GM18520 (cell line): ENCODE results near the gene RPRD2.
"Not testable (repeated sequence)": the region's sequence is repeated elsewhere in the genome, so short reads cannot be mapped to it uniquely, and the experiment has no call there.

Source experiments
- ATAC-seq: cut with Tn5 transposase; IDR thresholded peaks from one replicate; pipeline ENCODE4 v1.9.1; 2021; ENCODE audit not compliant: unreplicated experiment

The RPRD2 gene

DNA sequence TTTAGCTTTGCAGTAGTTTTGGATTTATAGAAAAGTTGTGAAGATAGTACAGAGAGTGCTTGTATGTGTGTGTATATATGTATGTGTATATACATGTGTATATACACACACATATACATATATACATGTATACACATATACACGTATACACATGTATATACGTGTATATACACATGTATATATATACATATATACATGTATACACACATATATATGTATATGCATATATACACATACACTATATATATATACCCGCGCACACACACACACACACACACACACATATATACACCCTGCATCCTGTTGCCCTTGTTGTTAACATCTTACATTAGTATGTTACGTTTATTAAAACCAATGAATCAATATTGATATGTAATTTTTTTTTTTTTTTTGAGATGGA is 24.3 kb downstream of the RPRD2 start:
- ATAC-seq = no peak

GRCh38 chr1:150389650-150390049 is 25.7 kb downstream of the RPRD2 start:
- ATAC-seq = no peak

DNA sequence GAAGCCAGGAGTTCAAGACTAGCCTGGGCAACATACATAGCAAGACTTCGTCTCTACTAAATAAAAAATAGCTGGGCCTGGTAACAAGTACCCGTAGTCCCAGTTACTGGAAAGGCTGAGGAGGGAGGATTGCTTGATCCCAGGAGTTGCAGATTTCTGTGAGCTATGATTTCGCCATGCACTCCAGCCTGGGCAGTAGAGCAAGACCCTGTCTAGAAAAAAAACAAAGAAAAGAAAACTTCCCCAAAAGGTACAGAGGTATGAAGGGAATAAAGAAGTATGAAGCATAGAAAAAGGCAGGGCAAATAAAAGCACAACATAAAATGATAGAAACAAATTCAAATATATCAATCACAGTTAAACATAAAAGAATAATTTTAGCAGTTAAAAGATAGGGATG is 28.7 kb downstream of the RPRD2 start:
- no peak for ATAC-seq

DNA sequence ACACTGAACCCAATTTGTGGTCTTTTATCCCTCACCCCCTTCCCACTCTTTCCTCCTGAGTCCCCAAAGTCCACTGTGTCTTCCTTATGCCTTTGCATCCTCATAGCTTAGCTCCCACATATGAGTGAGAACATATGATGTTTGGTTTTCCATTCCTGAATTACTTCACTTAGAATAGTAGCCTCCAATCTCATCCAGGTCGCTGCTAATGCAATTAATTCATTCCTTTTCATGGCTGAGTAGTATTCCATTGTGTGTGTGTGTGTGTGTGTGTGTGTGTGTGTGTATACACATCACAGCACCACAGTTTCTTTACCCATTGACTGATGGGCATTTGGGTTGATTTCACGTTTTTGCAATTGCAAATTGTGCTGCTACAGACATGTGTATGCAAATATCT is 31.2 kb downstream of the RPRD2 start:
- ATAC-seq = not testable (repeated sequence)

DNA sequence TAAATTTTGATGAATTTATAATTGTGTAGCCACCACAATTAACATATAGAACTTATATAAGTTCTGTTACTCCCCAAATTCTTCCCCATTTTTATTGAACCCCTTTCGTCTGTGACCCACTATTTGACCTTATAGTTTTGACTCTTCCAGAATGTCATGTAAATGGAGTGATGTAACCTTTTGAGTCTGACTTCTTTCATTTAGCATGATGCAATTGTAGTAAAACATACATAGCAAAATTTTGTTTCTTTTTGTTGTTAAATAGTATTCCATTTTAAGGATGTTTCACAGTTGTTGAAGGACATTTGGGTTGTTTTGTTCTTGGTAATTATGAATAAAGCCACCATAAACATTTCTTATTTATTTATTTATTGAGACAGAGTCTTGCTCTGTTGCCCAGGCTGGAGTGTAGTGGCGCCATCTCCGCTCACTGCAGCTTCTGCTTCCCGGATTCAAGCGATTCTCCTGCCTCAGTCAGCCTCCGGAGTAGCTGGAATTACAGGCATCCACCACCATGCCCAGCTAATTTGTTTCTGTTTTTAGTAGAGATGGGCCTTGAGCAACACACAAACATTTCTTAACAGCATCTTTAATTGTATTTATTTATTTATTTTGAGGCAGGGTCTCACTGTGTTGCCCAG is 33.6 kb downstream of the RPRD2 start:
- ATAC-seq = no peak

- no peak for ATAC-seq
Observed at GRCh38 chr1:150404465-150404864, 40.5 kb downstream of the RPRD2 start.

- no peak for ATAC-seq
Observed at GRCh38 chr1:150405660-150406059, 41.7 kb downstream of the RPRD2 start.

- no peak for ATAC-seq
Observed at GRCh38 chr1:150406483-150406882, 42.5 kb downstream of the RPRD2 start.

GRCh38 chr1:150407330-150407729 is 43.4 kb downstream of the RPRD2 start:
- no peak for ATAC-seq

- ATAC-seq = no peak
Observed at GRCh38 chr1:150408800-150409199, 44.9 kb downstream of the RPRD2 start.

DNA sequence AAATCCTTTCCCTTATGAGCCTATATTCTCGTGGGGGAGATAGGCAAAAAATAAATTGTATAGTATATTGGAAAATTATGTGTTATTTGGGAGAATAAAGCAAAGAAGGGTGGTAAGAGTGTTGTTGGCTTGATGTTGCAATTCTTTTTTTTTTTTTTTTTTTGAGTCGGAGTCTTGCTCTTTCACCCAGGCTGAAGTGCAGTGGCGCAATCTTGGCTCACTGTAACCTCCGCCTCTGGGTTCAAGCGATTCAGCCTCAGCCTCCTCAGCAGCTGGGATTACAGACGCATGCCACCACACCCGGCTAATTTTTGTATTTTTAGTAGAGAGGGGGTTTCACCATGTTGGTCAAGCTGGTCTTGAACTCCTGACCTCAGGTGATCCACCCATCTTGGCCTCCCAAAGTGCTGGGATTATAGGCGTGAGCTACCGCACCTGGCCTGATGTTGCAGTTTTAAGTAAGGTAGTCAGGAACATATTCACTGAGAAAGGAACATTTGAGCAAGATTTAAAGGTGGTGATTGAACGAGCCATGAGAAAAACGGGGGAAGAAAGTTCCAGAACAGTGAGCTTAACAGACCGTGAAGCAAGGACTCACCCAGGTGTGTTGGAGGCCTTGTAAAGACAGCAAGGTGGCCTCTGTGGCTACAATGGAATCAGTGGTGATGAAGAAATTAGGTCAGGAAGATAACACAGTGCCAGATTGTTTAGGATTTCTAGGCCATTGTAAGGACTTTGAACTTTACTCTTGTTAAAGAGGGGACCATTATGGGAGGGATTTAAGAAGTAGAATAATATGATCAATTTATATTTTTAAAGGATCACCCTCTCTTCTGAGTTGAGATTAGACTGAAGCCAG is 45.8 kb downstream of the RPRD2 start:
- ATAC-seq = no peak

- no peak for ATAC-seq
Observed at GRCh38 chr1:150410582-150411101, 46.7 kb downstream of the RPRD2 start.

DNA sequence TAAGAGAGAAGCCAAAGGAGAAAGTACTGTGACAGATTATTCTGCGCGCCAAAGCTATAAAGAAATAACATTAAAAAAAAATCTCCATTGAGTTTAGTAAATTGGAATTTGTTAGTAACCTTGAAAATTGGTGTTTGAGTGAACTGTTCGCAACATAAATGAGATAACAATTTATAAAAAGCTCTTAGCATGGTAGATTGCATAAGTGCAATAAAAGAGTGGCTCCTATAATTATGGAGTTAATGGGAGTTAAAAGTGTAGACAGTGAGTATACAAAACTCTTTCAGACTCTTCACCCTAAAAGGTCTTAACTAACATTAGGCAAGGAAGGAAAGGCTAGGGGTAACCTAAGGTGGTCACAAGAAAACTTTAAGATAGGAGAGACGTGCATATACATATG is 50.6 kb downstream of the RPRD2 start:
- no peak for ATAC-seq

DNA sequence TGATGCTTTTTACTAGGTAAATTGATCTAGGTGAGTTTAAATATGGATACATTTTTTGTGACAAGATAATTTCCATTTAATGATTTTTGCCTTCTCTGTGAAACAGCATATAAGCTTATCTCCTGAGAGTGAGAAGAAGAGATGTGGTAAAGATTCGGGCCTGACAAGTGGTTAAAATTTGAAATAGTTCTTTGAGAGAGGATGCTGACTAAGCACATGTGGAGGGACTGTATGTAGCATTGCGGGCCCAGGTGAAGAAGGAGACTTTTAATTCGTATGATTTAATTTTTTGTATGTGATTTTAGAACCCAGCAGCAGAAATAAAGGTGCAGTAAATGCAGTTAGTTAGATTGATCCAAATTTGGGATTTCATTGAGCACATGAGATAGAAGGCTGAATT is 51.9 kb downstream of the RPRD2 start:
- no peak for ATAC-seq

DNA sequence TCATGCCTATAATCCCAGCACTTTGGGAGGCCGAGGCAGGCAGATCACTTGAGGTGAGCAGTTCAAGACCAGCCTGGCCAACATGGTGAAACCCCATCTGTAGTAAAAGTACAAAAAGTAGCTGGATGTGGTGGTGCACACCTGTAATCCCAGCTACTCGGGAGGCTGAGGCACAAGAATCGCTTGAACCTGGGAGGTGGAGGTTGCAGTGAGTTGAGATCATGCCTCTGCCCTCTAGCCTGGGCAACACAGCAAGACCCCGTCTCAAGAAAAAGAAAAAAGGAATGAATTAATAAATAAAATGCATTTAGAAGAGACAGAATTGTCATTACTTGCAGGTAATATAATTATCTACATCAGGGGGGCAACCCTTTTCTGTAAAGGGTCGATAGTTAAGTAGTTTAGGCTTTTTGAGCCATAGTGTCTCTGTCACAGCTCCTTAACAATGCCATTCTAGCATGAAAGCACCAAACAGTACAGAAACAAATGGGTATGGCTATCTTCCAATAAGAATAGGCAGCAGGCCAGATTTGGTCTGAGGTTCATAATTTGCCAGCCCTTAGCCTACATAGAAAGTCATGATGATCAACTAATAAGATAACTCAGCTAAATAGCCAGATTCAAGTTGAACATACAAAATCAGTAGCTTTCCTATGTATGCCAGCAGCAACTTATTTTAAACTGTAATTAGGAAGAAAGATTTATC is 56.8 kb downstream of the RPRD2 start:
- ATAC-seq = no peak

DNA sequence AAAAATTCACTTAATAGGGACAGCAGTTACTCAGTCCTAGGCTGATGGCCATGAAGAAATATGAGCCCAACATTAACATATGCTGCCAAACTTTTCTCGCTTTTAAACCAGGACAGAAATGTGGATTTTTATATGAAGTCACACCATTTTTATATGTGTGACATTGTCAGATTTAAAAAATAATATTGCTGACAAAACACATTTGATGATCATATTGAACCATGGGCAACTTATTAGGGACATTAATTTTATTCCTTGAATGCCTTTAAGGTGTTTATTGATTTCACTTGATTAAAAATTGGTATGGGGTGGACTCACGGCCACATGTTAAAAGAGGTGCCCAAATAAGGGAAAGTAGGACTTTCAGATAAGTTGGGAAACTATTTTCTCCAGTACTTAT is 58.6 kb downstream of the RPRD2 start:
- ATAC-seq = no peak

- ATAC-seq = no peak
Observed at GRCh38 chr1:150429805-150430204, 65.9 kb downstream of the RPRD2 start.

DNA sequence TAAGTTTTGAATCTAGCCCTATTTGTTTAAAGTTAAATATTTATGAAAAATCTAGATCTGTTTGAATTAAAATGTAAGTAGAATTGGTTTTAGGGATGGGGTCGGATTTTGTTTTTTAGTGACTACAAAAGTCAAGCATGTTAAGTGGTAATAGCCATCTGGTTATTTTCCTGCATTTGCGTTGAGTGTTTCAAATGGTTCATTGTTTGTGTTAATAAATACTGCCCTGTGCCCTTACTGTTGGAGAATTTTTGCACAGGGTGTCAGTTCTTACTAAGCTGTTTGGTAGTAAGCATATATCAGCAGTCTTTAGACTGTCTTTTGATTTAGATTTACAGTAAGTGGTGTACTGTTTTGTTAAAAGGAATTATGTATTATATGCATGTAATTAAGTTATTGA is 77.2 kb downstream of the RPRD2 start:
- ATAC-seq = no peak

- no peak for ATAC-seq
Observed at GRCh38 chr1:150444232-150444631, 80.3 kb downstream of the RPRD2 start.

DNA sequence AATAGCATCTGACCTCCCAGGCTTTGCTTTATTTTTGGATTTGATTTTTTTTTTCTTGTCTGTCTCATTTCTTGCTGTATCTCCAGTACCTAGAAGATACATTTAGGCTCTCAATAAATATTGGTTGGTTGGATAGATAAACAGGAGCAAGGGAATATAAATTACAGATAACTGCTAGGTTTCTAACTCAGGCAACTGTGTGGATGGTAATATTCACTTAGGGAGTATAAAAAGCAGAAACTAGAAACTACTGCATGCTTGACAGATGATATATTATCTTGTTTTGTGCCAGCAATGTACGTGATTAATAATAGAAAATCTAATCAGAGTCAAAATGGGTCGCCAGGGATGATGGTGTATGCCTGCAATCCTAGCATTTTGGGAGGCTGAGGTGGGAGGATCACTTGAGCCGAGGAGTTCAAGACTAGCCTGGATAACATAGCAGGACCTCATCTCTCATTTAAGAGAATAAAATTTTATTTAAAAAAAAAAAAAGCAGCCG is 92.2 kb downstream of the RPRD2 start:
- no peak for ATAC-seq

GRCh38 chr1:150464422-150464826 is 100.5 kb downstream of the RPRD2 start:
- no peak for ATAC-seq

GRCh38 chr1:150466964-150467363 is 103.0 kb downstream of the RPRD2 start:
- no peak for ATAC-seq
